Mesenchymal stem cell (in vitro differentiated cells and primary cell): ENCODE measurements around the gene GNA12.

ENCODE experiments used
- DNase-seq: peaks from one replicate; pipeline ENCODE4 v3.0.0-alpha.2; 2013
- H2AFZ ChIP-seq: one replicate; pipeline ENCODE4 v1.6.1; 2013; ENCODE audit warnings: low read depth, mild to moderate bottlenecking, control low read depth, inconsistent platforms, low read length, moderate library complexity
- H2AK5ac ChIP-seq: 2 replicates; pipeline ENCODE4 v1.6.1; 2013; ENCODE audit warnings: low read length, moderate library complexity, mild to moderate bottlenecking, inconsistent platforms; ENCODE audit not compliant: severe bottlenecking
- H2BK120ac ChIP-seq: one replicate; pipeline ENCODE4 v1.6.1; 2013; ENCODE audit warnings: low read depth, mild to moderate bottlenecking, inconsistent platforms, low read length, moderate library complexity
- H2BK12ac ChIP-seq, 2 experiments: one replicate each; pipeline ENCODE4 v1.6.1; 2013; ENCODE audit warnings: inconsistent platforms in 2 of 2, low read length in 2 of 2, mild to moderate bottlenecking in 2 of 2, moderate library complexity in 2 of 2, control low read depth in 1 of 2
- H2BK15ac ChIP-seq: one replicate; pipeline ENCODE4 v1.6.1; 2013; ENCODE audit warnings: mild to moderate bottlenecking, low read depth, inconsistent platforms; ENCODE audit not compliant: poor library complexity, severe bottlenecking
- H2BK5ac ChIP-seq: 2 replicates; pipeline ENCODE4 v1.6.1; 2013; ENCODE audit warnings: low read depth, mild to moderate bottlenecking, low read length, control low read depth, inconsistent platforms; ENCODE audit not compliant: poor library complexity, severe bottlenecking
- H3K14ac ChIP-seq, 2 experiments: one replicate each; pipeline ENCODE4 v1.6.1; 2013; ENCODE audit warnings: inconsistent platforms in 2 of 2, low read length in 2 of 2, control low read depth in 1 of 2, mild to moderate bottlenecking in 1 of 2, moderate library complexity in 1 of 2
- H3K18ac ChIP-seq, 2 experiments: one replicate each; pipeline ENCODE4 v1.6.1; 2013; ENCODE audit warnings: inconsistent platforms in 2 of 2, low read length in 2 of 2, control low read depth in 1 of 2, low read depth in 1 of 2, mild to moderate bottlenecking in 1 of 2
- H3K23ac ChIP-seq, 2 experiments: one replicate each; pipeline ENCODE4 v1.6.1; 2013; ENCODE audit warnings: inconsistent platforms in 2 of 2, low read length in 2 of 2, mild to moderate bottlenecking in 2 of 2, moderate library complexity in 2 of 2, control low read depth in 1 of 2
- H3K27ac ChIP-seq: 2 replicates; pipeline ENCODE4 v1.5.1; 2013; ENCODE audit warnings: mild to moderate bottlenecking, moderate library complexity, low read length, control low read depth, inconsistent platforms; ENCODE audit not compliant: poor library complexity, severe bottlenecking
- H3K27me3 ChIP-seq, 2 experiments: 2 replicates each; pipeline versions ENCODE4 v1.6.1 to v1.7.0; 2013; ENCODE audit warnings: low read length in 2 of 2, mild to moderate bottlenecking in 2 of 2, moderate library complexity in 2 of 2, control low read depth in 1 of 2, inconsistent platforms in 1 of 2; ENCODE audit not compliant: control insufficient read depth in 1 of 2, insufficient read depth in 1 of 2
- H3K36me3 ChIP-seq, 2 experiments: 2 replicates each; pipeline versions ENCODE4 v1.6.1 to v1.7.0; 2013; ENCODE audit warnings: low read length in 2 of 2, control low read depth in 1 of 2, inconsistent platforms in 1 of 2, low read depth in 1 of 2, mild to moderate bottlenecking in 1 of 2; ENCODE audit not compliant: insufficient read depth in 2 of 2, control insufficient read depth in 1 of 2
- H3K4ac ChIP-seq, 2 experiments: one replicate each; pipeline ENCODE4 v1.6.1; 2013; ENCODE audit warnings: inconsistent platforms in 2 of 2, low read length in 2 of 2, mild to moderate bottlenecking in 2 of 2, moderate library complexity in 2 of 2, control low read depth in 1 of 2, low read depth in 1 of 2
- H3K4me1 ChIP-seq: 2 replicates; pipeline ENCODE4 v1.6.1; 2013; ENCODE audit warnings: low read depth, low read length, control low read depth; ENCODE audit not compliant: control insufficient read depth, insufficient read depth
- H3K4me2 ChIP-seq: 2 replicates; pipeline ENCODE4 v1.6.1; 2013; ENCODE audit warnings: low read length, mild to moderate bottlenecking, inconsistent platforms; ENCODE audit not compliant: poor library complexity, severe bottlenecking
- H3K4me3 ChIP-seq, 2 experiments: 2 replicates each; pipeline versions ENCODE4 v1.5.1 to v1.7.0; 2013; ENCODE audit warnings: low read length in 2 of 2, mild to moderate bottlenecking in 2 of 2, control low read depth in 1 of 2, low read depth in 1 of 2; ENCODE audit not compliant: insufficient read depth in 1 of 2
- H3K79me1 ChIP-seq: replicated peaks from 2 replicates; pipeline ENCODE4 v1.6.1; 2013; ENCODE audit warnings: mild to moderate bottlenecking, control low read depth, low read length, inconsistent platforms; ENCODE audit not compliant: poor library complexity, severe bottlenecking
- H3K9ac ChIP-seq: 2 replicates; pipeline ENCODE4 v1.7.0; 2013; ENCODE audit warnings: mild to moderate bottlenecking, low read length, moderate library complexity
- H3K9me3 ChIP-seq: 2 replicates; pipeline ENCODE4 v1.7.0; 2013; ENCODE audit warnings: mild to moderate bottlenecking, low read length; ENCODE audit not compliant: control insufficient read depth
- H4K8ac ChIP-seq: one replicate; pipeline ENCODE4 v1.6.1; 2013; ENCODE audit warnings: inconsistent platforms, mild to moderate bottlenecking, low read length, moderate library complexity
- H4K91ac ChIP-seq: one replicate; pipeline ENCODE4 v1.6.1; 2013; ENCODE audit warnings: mild to moderate bottlenecking, low read length, inconsistent platforms
- WGBS: methylation state at CpG from one replicate; pipeline ENCODE4 v1.1.7; 2013; ENCODE audit warnings: mixed read lengths; 5-methylcytosine and 5-hydroxymethylcytosine counted together

The GNA12 gene

DNA sequence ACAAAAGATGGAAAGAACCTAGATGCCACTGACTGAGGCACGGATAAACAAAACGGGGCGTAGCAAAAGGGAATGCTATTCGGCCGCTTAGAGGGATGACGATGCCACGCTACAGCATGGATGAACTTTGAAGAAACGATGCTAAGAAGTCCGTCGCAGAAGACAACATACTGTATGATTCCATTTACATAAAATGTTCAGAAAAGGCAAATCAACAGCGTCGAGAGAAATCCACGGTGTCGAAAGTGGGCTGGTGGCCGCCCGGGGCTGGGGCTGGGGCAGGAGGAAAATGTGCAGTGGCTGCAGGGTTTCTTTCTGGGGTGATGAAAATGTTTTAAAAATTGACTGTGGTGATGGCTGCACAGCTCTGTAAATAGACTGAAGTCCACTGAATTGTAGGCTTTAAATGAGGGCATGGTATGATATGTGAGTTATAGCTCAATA is 24.1 kb downstream of the GNA12 start:
- Histone ChIP-seq H3K36me3 (peaks cover 0 to 3% of the 10 kb centered on the region in 2 experiments), H3K79me1 (no peaks in the 10 kb centered on the region), H3K4me1 (peaks cover 47% of the 10 kb centered on the region), H3K18ac (peak overlapping the region; percentile 81 to 93), H2AK5ac (peak overlapping the region; percentile 59), H3K9ac (peak overlapping the region; percentile 71), H3K9me3 (no peaks in the 10 kb centered on the region), H2BK5ac (no peak overlapping the region), H4K91ac (peak overlapping the region; percentile 80), H2BK12ac (peak overlapping the region; percentile 46 to 95), H3K4me2 (no peak overlapping the region), H3K14ac (no peak overlapping the region), H4K8ac (peak overlapping the region; percentile 76), H3K4me3 (no peak overlapping the region), H3K23ac (no peak overlapping the region), H2BK120ac (peak overlapping the region; percentile 19), H2AFZ (no peak overlapping the region), H2BK15ac (peak overlapping the region; percentile 73), H3K27me3 (no peaks in the 10 kb centered on the region), H3K27ac (peak overlapping the region; percentile 99), H3K4ac (peak overlapping the region; percentile 8 to 66)
- no peak for DNase-seq
- 96% methylated on average over 16 of the region's 16 CpGs for WGBS

- Histone ChIP-seq H3K9me3 (no peaks in the 10 kb centered on the region), H3K27me3 (no peaks in the 10 kb centered on the region), H3K4me3 (no peak overlapping the region), H2BK120ac (peak overlapping the region; percentile 21), H2AK5ac (peak overlapping the region; percentile 75), H2BK5ac (no peak overlapping the region), H2AFZ (no peak overlapping the region), H4K91ac (peak overlapping the region; percentile 77), H2BK15ac (no peak overlapping the region), H3K79me1 (no peaks in the 10 kb centered on the region), H3K23ac (no peak overlapping the region), H3K4me1 (peaks cover 47% of the 10 kb centered on the region), H3K18ac (peak overlapping the region; percentile 81 to 93), H3K14ac (no peak overlapping the region), H2BK12ac (peak overlapping the region; percentile 46 to 95), H4K8ac (peak overlapping the region; percentile 76), H3K9ac (peak overlapping the region; percentile 71), H3K4me2 (no peak overlapping the region), H3K36me3 (peaks cover 0 to 6% of the 10 kb centered on the region in 2 experiments), H3K27ac (peak overlapping the region; percentile 99), H3K4ac (peak overlapping the region; percentile 8 to 66)
- WGBS, result 93% methylated on average over 14 of the region's 15 CpGs
- DNase-seq, result no peak
Observed at GRCh38 chr7:2819161-2819953, 24.8 kb downstream of the GNA12 start.

- Histone ChIP-seq H2BK12ac (peak overlapping the region in 1 of 2 experiments; percentile 40), H3K9me3 (no peaks in the 10 kb centered on the region), H3K4ac (peak overlapping the region; percentile 10 to 42), H3K79me1 (no peaks in the 10 kb centered on the region), H2AFZ (no peak overlapping the region), H3K23ac (no peak overlapping the region), H3K14ac (no peak overlapping the region), H3K36me3 (peaks cover 0 to 10% of the 10 kb centered on the region in 2 experiments), H3K4me3 (no peak overlapping the region), H4K91ac (peak overlapping the region; percentile 66), H3K9ac (peak overlapping the region; percentile 1), H3K27ac (no peak overlapping the region), H3K18ac (peak overlapping the region; percentile 49 to 69), H3K4me1 (peaks cover 48% of the 10 kb centered on the region), H2BK120ac (no peak overlapping the region), H2BK5ac (no peak overlapping the region), H2AK5ac (peak overlapping the region; percentile 75), H4K8ac (no peak overlapping the region), H2BK15ac (peak overlapping the region; percentile 77), H3K27me3 (no peaks in the 10 kb centered on the region), H3K4me2 (no peak overlapping the region)
- DNase-seq, result no peak
- 85% methylated on average over 12 of the region's 12 CpGs for WGBS
Observed at GRCh38 chr7:2818653-2819052, 25.5 kb downstream of the GNA12 start.

GRCh38 chr7:2818121-2818520 is 26.0 kb downstream of the GNA12 start:
- DNase-seq, result peak; percentile 38
- Histone ChIP-seq H2BK12ac (no peak overlapping the region), H3K9ac (peak overlapping the region; percentile 23), H3K27ac (no peak overlapping the region), H2BK15ac (no peak overlapping the region), H3K14ac (no peak overlapping the region), H3K9me3 (no peaks in the 10 kb centered on the region), H3K4me2 (no peak overlapping the region), H2AK5ac (peak overlapping the region; percentile 92), H3K4ac (peak overlapping the region in 1 of 2 experiments; percentile 43), H3K18ac (peak overlapping the region in 1 of 2 experiments; percentile 50), H3K4me1 (peaks cover 51% of the 10 kb centered on the region), H2BK120ac (no peak overlapping the region), H3K4me3 (no peak overlapping the region), H3K27me3 (no peaks in the 10 kb centered on the region), H3K36me3 (peaks cover 0 to 12% of the 10 kb centered on the region in 2 experiments), H4K91ac (no peak overlapping the region), H2BK5ac (no peak overlapping the region), H3K23ac (no peak overlapping the region), H4K8ac (no peak overlapping the region), H3K79me1 (no peaks in the 10 kb centered on the region), H2AFZ (no peak overlapping the region)
- WGBS, result 75% methylated on average over 7 of the region's 7 CpGs
